Tibial nerve (tissue), 4 donors: ENCODE results near the gene DNAH6. TPM values are rescaled to one million over a fixed set of nuclear protein-coding genes. Genes with fewer than 3 reads are reported as not detected.

ENCODE experiments used
- DNase-seq, 2 donors: peaks; one replicate each; pipeline ENCODE4 v3.0.0-alpha.2; 2019; ENCODE audit warnings: low spot score in 2 of 2
- H3K27ac ChIP-seq, 4 donors: fragments of 200-600 bp; sonication (generic) in 3 of 4; one replicate each; pipeline ENCODE4 v1.5.1; 2017 to 2019; ENCODE audit warnings: mild to moderate bottlenecking in 1 of 4
- H3K27me3 ChIP-seq, 2 donors: fragments of 200-600 bp; sonication (generic) in 1 of 2; one replicate each; pipeline versions ENCODE4 v1.5.1 to v1.6.0; 2017 to 2019
- H3K36me3 ChIP-seq, 3 donors: fragments of 200-600 bp; sonication (generic); one replicate each; pipeline ENCODE4 v1.5.1; 2018 to 2019
- H3K4me1 ChIP-seq, 4 donors: fragments of 200-600 bp; sonication (generic) in 3 of 4; one replicate each; pipeline ENCODE4 v1.5.1; 2017 to 2019
- H3K4me3 ChIP-seq, 4 donors: fragments of 200-600 bp; sonication (generic) in 3 of 4; one replicate each; pipeline ENCODE4 v1.5.1; 2017 to 2019; ENCODE audit warnings: mild to moderate bottlenecking in 1 of 4, moderate library complexity in 1 of 4
- H3K9me3 ChIP-seq, 4 donors: fragments of 200-600 bp; sonication (generic) in 3 of 4; one replicate each; pipeline ENCODE4 v1.5.1; 2017 to 2019
- EP300 ChIP-seq, 2 donors: sonication (generic); formaldehyde crosslinking; IDR thresholded peaks; one replicate each; pipeline ENCODE4 v1.6.1; 2017; ENCODE audit warnings: antibody characterized with exemption in 2 of 2, mild to moderate bottlenecking in 1 of 2
- POLR2A ChIP-seq, 2 donors: fragments of 450-650 bp; IDR thresholded peaks; one replicate each; pipeline ENCODE4 v1.6.1; 2017; ENCODE audit warnings: antibody characterized with exemption in 2 of 2, mild to moderate bottlenecking in 2 of 2, moderate library complexity in 2 of 2
- WGBS, 2 donors: methylation state at CpG; one replicate each; pipeline ENCODE4 v1.1.5; 2018; 5-methylcytosine and 5-hydroxymethylcytosine counted together
- total RNA-seq, 4 donors: library from RNA; depleted of rRNA; stranded (reverse); fragments of >200 nt; gene quantifications; one replicate each; pipeline ENCODE4 v1.1.0, GENCODE V29; 2016
- TF ChIP-seq, protein P1 (sequence below), 5 experiments: fragments of 200-600 bp in 3 of 5; fragments of 450-650 bp in 2 of 5; sonication (generic) in 3 of 5; IDR thresholded peaks; one replicate each; pipeline ENCODE4 v1.5.1; 2016 to 2019; ENCODE audit warnings: antibody characterized with exemption in 5 of 5, mild to moderate bottlenecking in 3 of 5, moderate library complexity in 2 of 5

DNAH6 gene
- total RNA-seq, 4 donors from 2014 or later: 2.2 to 5.9 (median 2.7) TPM

- Histone ChIP-seq H3K9me3 (no peaks in the 10 kb centered on the region), H3K4me1 (no peaks in the 10 kb centered on the region), H3K4me3 (no peak overlapping the region), H3K27ac (no peak overlapping the region), H3K36me3 (no peaks in the 10 kb centered on the region), H3K27me3 (no peaks in the 10 kb centered on the region)
- WGBS, 2 donors: 74 to 89% methylated on average over 2 of the region's 2 CpGs
- TF ChIP-seq POLR2A (IDR thresholded peaks at IDR 0.05) (no peak), EP300 (IDR thresholded peaks at IDR 0.05) (no peak)
- TF ChIP-seq, protein P1, sequence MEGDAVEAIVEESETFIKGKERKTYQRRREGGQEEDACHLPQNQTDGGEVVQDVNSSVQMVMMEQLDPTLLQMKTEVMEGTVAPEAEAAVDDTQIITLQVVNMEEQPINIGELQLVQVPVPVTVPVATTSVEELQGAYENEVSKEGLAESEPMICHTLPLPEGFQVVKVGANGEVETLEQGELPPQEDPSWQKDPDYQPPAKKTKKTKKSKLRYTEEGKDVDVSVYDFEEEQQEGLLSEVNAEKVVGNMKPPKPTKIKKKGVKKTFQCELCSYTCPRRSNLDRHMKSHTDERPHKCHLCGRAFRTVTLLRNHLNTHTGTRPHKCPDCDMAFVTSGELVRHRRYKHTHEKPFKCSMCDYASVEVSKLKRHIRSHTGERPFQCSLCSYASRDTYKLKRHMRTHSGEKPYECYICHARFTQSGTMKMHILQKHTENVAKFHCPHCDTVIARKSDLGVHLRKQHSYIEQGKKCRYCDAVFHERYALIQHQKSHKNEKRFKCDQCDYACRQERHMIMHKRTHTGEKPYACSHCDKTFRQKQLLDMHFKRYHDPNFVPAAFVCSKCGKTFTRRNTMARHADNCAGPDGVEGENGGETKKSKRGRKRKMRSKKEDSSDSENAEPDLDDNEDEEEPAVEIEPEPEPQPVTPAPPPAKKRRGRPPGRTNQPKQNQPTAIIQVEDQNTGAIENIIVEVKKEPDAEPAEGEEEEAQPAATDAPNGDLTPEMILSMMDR (IDR thresholded peaks at IDR 0.05): no peak
- no peak for DNase-seq
Measured at GRCh38 chr2:84486441-84487115, 29.7 kb upstream of the DNAH6 start.

DNA sequence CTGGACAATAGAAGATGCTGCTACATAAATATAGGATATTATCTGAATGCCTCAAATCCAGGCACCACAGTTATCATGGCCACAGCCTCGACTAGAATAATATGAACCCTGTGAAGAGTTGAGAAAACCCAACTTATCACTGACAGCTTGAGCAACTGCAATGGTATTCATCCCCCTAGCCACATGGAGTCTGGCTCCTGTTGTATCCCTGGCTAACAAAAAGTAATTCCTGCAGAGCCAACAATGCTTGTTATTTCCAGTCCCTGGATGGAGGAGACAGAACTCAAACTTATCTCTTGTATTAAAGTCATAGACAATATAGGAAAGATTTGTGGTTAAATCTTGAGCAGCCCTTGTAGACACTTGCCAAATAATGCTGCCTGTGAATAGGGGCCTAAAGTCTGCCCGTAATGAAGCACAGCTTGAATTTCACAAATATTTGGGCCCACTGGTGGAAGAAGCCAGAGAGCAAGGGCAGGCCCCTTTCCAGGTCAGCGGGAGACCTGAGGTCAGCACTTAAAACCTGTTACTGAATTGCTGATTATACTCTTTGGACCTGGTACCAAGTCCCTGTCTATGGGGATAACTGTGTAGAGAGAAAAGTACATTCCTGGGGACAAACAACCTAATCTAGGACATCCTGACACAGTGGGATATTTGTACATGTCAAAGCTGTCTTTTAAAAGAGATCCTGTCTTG is 28.9 kb upstream of the DNAH6 start:
- H3K36me3 ChIP-seq: no peaks in the 10 kb centered on the region
- no peaks in the 10 kb centered on the region for H3K9me3 ChIP-seq
- H3K27me3 ChIP-seq: no peaks in the 10 kb centered on the region
- H3K27ac ChIP-seq: no peak overlapping the region
- 47 to 56% methylated on average over 3 of the region's 3 CpGs for WGBS, 2 donors
- TF ChIP-seq, protein P1 (IDR thresholded peaks at IDR 0.05): no peak
- TF ChIP-seq POLR2A (IDR thresholded peaks at IDR 0.05) (no peak), EP300 (IDR thresholded peaks at IDR 0.05) (no peak)
- no peaks in the 10 kb centered on the region for H3K4me1 ChIP-seq
- DNase-seq: no peak
- H3K4me3 ChIP-seq: no peak overlapping the region

GRCh38 chr2:84491256-84491655 is 25.0 kb upstream of the DNAH6 start:
- H3K4me3 ChIP-seq: no peak overlapping the region
- TF ChIP-seq EP300 (IDR thresholded peaks at IDR 0.05): no peak
- TF ChIP-seq POLR2A (IDR thresholded peaks at IDR 0.05): no peak
- TF ChIP-seq, protein P1 (IDR thresholded peaks at IDR 0.05): no peak
- no peaks in the 10 kb centered on the region for H3K9me3 ChIP-seq
- peaks cover 0 to 5% (median 0%) of the 10 kb centered on the region in 4 donors for H3K4me1 ChIP-seq
- H3K27me3 ChIP-seq: no peaks in the 10 kb centered on the region
- no peak overlapping the region for H3K27ac ChIP-seq
- no peaks in the 10 kb centered on the region for H3K36me3 ChIP-seq
- 44 to 63% methylated on average over 2 of the region's 2 CpGs for WGBS, 2 donors
- no peak for DNase-seq

- WGBS, 2 donors: 91 to 95% methylated on average over 6 of the region's 6 CpGs
- TF ChIP-seq, protein P1 (IDR thresholded peaks at IDR 0.05): no peak
- DNase-seq: no peak
Measured at GRCh38 chr2:84491741-84492140, 24.6 kb upstream of the DNAH6 start.

GRCh38 chr2:84492571-84492970 is 23.7 kb upstream of the DNAH6 start:
- H3K27me3 ChIP-seq: no peaks in the 10 kb centered on the region
- H3K27ac ChIP-seq: no peak overlapping the region
- H3K9me3 ChIP-seq: no peaks in the 10 kb centered on the region
- peaks cover 0 to 5% (median 0%) of the 10 kb centered on the region in 4 donors for H3K4me1 ChIP-seq
- no peaks in the 10 kb centered on the region for H3K36me3 ChIP-seq
- H3K4me3 ChIP-seq: no peak overlapping the region
- TF ChIP-seq EP300 (IDR thresholded peaks at IDR 0.05) (no peak), POLR2A (IDR thresholded peaks at IDR 0.05) (no peak)
- TF ChIP-seq, protein P1 (IDR thresholded peaks at IDR 0.05): no peak
- WGBS, 2 donors: 66 to 74% methylated on average over 1 of the region's 1 CpG
- DNase-seq: no peak

More at GRCh38 chr2:84491741-84492140, 24.6 kb upstream of the DNAH6 start:
- Histone ChIP-seq H3K36me3 (no peaks in the 10 kb centered on the region), H3K27me3 (no peaks in the 10 kb centered on the region), H3K4me1 (peaks cover 0 to 5% (median 0%) of the 10 kb centered on the region in 4 donors), H3K9me3 (no peaks in the 10 kb centered on the region), H3K27ac (no peak overlapping the region), H3K4me3 (no peak overlapping the region)
